ENCODE results near the gene FARSB. TPM values are rescaled to one million over a fixed set of nuclear protein-coding genes. Genes with fewer than 3 reads are reported as not detected.

Gene FARSB
- total and polyA plus RNA-seq, 8 donors: 12.4 to 26.5 (median 23.5) TPM

GRCh38 chr2:222603501-222603900 lies 52.4 kb downstream of the FARSB start:
- Histone ChIP-seq H3K9me3 (no peaks in the 10 kb centered on the region), H3K36me3 (peaks cover 0 to 37% of the 10 kb centered on the region in 2 donors), H3K4me3 (no peak overlapping the region), H3K27ac (no peak overlapping the region), H3K27me3 (no peaks in the 10 kb centered on the region), H3K4me1 (no peaks in the 10 kb centered on the region)
- no peak for TF ChIP-seq CTCF (IDR thresholded peaks at IDR 0.05)
- no peak for ATAC-seq
- intact Hi-C loops (cut with DNase I): no loop called here
- DNase-seq: no peak

GRCh38 chr2:222598611-222599010 lies 57.3 kb downstream of the FARSB start:
- DNase-seq (no peak), ATAC-seq (no peak)
- no peak overlapping the region for H3K4me3 ChIP-seq
- TF ChIP-seq CTCF (IDR thresholded peaks at IDR 0.05): no peak
- H3K36me3 ChIP-seq: peaks cover 0 to 58% of the 10 kb centered on the region in 2 donors
- no peak overlapping the region for H3K27ac ChIP-seq
- H3K9me3 ChIP-seq: no peaks in the 10 kb centered on the region
- no peaks in the 10 kb centered on the region for H3K4me1 ChIP-seq
- intact Hi-C loops (cut with DNase I): no loop called here
- H3K27me3 ChIP-seq: no peaks in the 10 kb centered on the region

GRCh38 chr2:222595581-222595980 lies 60.3 kb downstream of the FARSB start:
- no peak for TF ChIP-seq CTCF (IDR thresholded peaks at IDR 0.05)
- intact Hi-C loops (cut with DNase I): no loop called here
- ATAC-seq: no peak
- Histone ChIP-seq H3K27me3 (no peaks in the 10 kb centered on the region), H3K27ac (no peak overlapping the region), H3K9me3 (no peaks in the 10 kb centered on the region), H3K4me3 (no peak overlapping the region), H3K4me1 (no peaks in the 10 kb centered on the region), H3K36me3 (peaks cover 0 to 73% of the 10 kb centered on the region in 2 donors)
- DNase-seq: no peak

GRCh38 chr2:222594679-222595078 lies 61.2 kb downstream of the FARSB start:
- Histone ChIP-seq H3K27ac (no peak overlapping the region), H3K36me3 (peaks cover 0 to 68% of the 10 kb centered on the region in 2 donors), H3K27me3 (no peaks in the 10 kb centered on the region), H3K4me3 (no peak overlapping the region), H3K4me1 (no peaks in the 10 kb centered on the region), H3K9me3 (no peaks in the 10 kb centered on the region)
- ATAC-seq (peak; percentile 85), DNase-seq (no peak)
- no peak for TF ChIP-seq CTCF (IDR thresholded peaks at IDR 0.05)
- intact Hi-C loops (cut with DNase I): no loop called here

- intact Hi-C loops (cut with DNase I): no loop called here
- Histone ChIP-seq H3K27ac (no peak overlapping the region), H3K4me3 (no peak overlapping the region), H3K27me3 (no peaks in the 10 kb centered on the region), H3K36me3 (peaks cover 0 to 45% of the 10 kb centered on the region in 2 donors), H3K4me1 (no peaks in the 10 kb centered on the region), H3K9me3 (no peaks in the 10 kb centered on the region)
- ATAC-seq (no peak), DNase-seq (no peak)
- no peak for TF ChIP-seq CTCF (IDR thresholded peaks at IDR 0.05)
Measured at GRCh38 chr2:222592176-222592575, 63.7 kb downstream of the FARSB start.

All from left lung (tissue), 10 donors.